Left lung (tissue), 10 donors: ENCODE measurements around the gene RGS2. TPM values are rescaled to one million over a fixed set of nuclear protein-coding genes. Genes with fewer than 3 reads are reported as not detected.

Source experiments
- ATAC-seq: fragments of 200-7000 bp; cut with Tn5 transposase; one replicate; pipeline ENCODE4 v1.9.1; 2020; ENCODE audit warnings: moderate library complexity
- DNase-seq, 4 donors: peaks; one replicate each; pipeline ENCODE4 v3.0.0-alpha.2; 2013 to 2020
- H3K27ac ChIP-seq, 2 donors: fragments of 200-600 bp; sonication (generic) in 1 of 2; one replicate each; pipeline versions ENCODE4 v1.5.0 to v1.8.0; 2020 to 2021
- H3K27me3 ChIP-seq, 2 donors: fragments of 200-600 bp; sonication (generic) in 1 of 2; one replicate each; pipeline versions ENCODE4 v1.5.0 to v1.8.0; 2020 to 2021
- H3K36me3 ChIP-seq, 2 donors: fragments of 200-600 bp; sonication (generic) in 1 of 2; one replicate each; pipeline versions ENCODE4 v1.5.0 to v1.8.0; 2020 to 2021
- H3K4me1 ChIP-seq, 2 donors: fragments of 200-600 bp; one replicate each; pipeline ENCODE4 v1.8.0; 2021
- H3K4me3 ChIP-seq, 2 donors: fragments of 200-600 bp; sonication (generic) in 1 of 2; one replicate each; pipeline versions ENCODE4 v1.5.0 to v1.8.0; 2020 to 2021; ENCODE audit warnings: mild to moderate bottlenecking in 1 of 2
- H3K9me3 ChIP-seq, 2 donors: fragments of 200-600 bp; sonication (generic) in 1 of 2; one replicate each; pipeline versions ENCODE4 v1.5.0 to v1.8.0; 2020 to 2021
- intact Hi-C, 2 donors: fragments of 100-400 bp; cut with DNase I; formaldehyde crosslinking; loops; one replicate each; pipeline versions ENCODE4 v1.11.2 to v1.14.2; 2022
- polyA plus RNA-seq, 6 donors: library from polyadenylated mRNA; unstranded; fragments of 120-200 nt; gene quantifications; one replicate each; pipeline ENCODE4 v1.2.1, GENCODE V29; 2013; ENCODE audit not compliant: insufficient read length in 6 of 6
- total RNA-seq, 2 donors: library from RNA; stranded (reverse); fragmentation: NEBNext Ultra II Directional; extraction: Animal tissue kit (Norgen Biotek cat#: 25700); gene quantifications; one replicate each; pipeline ENCODE4 v1.2.1, GENCODE V29; 2021
- TF ChIP-seq, protein P1 (sequence below), 2 donors: fragments of 200-600 bp; sonication (generic) in 1 of 2; IDR thresholded peaks; one replicate each; pipeline versions ENCODE4 v1.5.0 to v1.8.0; 2021; ENCODE audit warnings: antibody characterized with exemption in 2 of 2
- donor health status: DM: no; HTN: yes; CAD: no.
- donor health status: DM: no; HTN: no; CAD: no.

The RGS2 gene
- total and polyA plus RNA-seq, 8 donors: 35.3 to 182 (median 126) TPM

- Histone ChIP-seq H3K4me3 (peak overlapping the region in 1 of 2 donors; percentile 62), H3K36me3 (peaks cover 0 to 18% of the 10 kb centered on the region in 2 donors), H3K27ac (peak overlapping the region in 1 of 2 donors; percentile 93), H3K27me3 (no peaks in the 10 kb centered on the region), H3K9me3 (no peaks in the 10 kb centered on the region), H3K4me1 (peaks cover under 1 to 49% of the 10 kb centered on the region in 2 donors)
- DNase-seq (no peak), ATAC-seq (no peak)
- intact Hi-C loops: no loop called here
- TF ChIP-seq, protein P1, sequence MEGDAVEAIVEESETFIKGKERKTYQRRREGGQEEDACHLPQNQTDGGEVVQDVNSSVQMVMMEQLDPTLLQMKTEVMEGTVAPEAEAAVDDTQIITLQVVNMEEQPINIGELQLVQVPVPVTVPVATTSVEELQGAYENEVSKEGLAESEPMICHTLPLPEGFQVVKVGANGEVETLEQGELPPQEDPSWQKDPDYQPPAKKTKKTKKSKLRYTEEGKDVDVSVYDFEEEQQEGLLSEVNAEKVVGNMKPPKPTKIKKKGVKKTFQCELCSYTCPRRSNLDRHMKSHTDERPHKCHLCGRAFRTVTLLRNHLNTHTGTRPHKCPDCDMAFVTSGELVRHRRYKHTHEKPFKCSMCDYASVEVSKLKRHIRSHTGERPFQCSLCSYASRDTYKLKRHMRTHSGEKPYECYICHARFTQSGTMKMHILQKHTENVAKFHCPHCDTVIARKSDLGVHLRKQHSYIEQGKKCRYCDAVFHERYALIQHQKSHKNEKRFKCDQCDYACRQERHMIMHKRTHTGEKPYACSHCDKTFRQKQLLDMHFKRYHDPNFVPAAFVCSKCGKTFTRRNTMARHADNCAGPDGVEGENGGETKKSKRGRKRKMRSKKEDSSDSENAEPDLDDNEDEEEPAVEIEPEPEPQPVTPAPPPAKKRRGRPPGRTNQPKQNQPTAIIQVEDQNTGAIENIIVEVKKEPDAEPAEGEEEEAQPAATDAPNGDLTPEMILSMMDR (IDR thresholded peaks at IDR 0.05): no peak
Measured at GRCh38 chr1:192811006-192811405, 2.2 kb downstream of the RGS2 start.

DNA sequence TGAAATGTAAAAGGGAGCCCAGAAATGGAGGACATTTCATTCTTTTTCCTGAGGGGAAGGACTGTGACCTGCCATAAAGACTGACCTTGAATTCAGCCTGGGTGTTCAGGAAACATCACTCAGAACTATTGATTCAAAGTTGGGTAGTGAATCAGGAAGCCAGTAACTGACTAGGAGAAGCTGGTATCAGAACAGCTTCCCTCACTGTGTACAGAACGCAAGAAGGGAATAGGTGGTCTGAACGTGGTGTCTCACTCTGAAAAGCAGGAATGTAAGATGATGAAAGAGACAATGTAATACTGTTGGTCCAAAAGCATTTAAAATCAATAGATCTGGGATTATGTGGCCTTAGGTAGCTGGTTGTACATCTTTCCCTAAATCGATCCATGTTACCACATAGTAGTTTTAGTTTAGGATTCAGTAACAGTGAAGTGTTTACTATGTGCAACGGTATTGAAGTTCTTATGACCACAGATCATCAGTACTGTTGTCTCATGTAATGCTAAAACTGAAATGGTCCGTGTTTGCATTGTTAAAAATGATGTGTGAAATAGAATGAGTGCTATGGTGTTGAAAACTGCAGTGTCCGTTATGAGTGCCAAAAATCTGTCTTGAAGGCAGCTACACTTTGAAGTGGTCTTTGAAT, 2.9 kb downstream of the RGS2 start:
- H3K4me1 ChIP-seq: peaks cover 0 to 42% of the 10 kb centered on the region in 2 donors
- ATAC-seq (no peak), DNase-seq (no peak)
- TF ChIP-seq, protein P1 (IDR thresholded peaks at IDR 0.05): no peak
- H3K4me3 ChIP-seq: peak overlapping the region in 1 of 2 donors; percentile 62
- no peaks in the 10 kb centered on the region for H3K27me3 ChIP-seq
- no peaks in the 10 kb centered on the region for H3K9me3 ChIP-seq
- no peak overlapping the region for H3K27ac ChIP-seq
- peaks cover 0 to 18% of the 10 kb centered on the region in 2 donors for H3K36me3 ChIP-seq
- intact Hi-C loops: no loop called here

- Histone ChIP-seq H3K9me3 (no peaks in the 10 kb centered on the region), H3K27ac (no peak overlapping the region), H3K4me3 (no peak overlapping the region), H3K4me1 (peaks cover 0 to 33% of the 10 kb centered on the region in 2 donors), H3K36me3 (peaks cover 0 to 18% of the 10 kb centered on the region in 2 donors), H3K27me3 (no peaks in the 10 kb centered on the region)
- DNase-seq: no peak
- intact Hi-C loops: no loop called here
- TF ChIP-seq, protein P1 (IDR thresholded peaks at IDR 0.05): no peak
- ATAC-seq: no peak
Measured at GRCh38 chr1:192812420-192813209, 3.8 kb downstream of the RGS2 start.

- Histone ChIP-seq H3K4me1 (peaks cover 0 to 20% of the 10 kb centered on the region in 2 donors), H3K27ac (no peak overlapping the region), H3K36me3 (peaks cover 0 to 18% of the 10 kb centered on the region in 2 donors), H3K9me3 (no peaks in the 10 kb centered on the region), H3K4me3 (no peak overlapping the region), H3K27me3 (no peaks in the 10 kb centered on the region)
- DNase-seq (no peak), ATAC-seq (no peak)
- TF ChIP-seq, protein P1 (IDR thresholded peaks at IDR 0.05): no peak
- intact Hi-C loops: no loop called here
Measured at GRCh38 chr1:192814805-192815204, 6.0 kb downstream of the RGS2 start.

- Histone ChIP-seq H3K4me3 (no peak overlapping the region), H3K27ac (no peak overlapping the region), H3K9me3 (no peaks in the 10 kb centered on the region), H3K27me3 (no peaks in the 10 kb centered on the region), H3K36me3 (no peaks in the 10 kb centered on the region), H3K4me1 (no peaks in the 10 kb centered on the region)
- intact Hi-C loops: no loop called here
- TF ChIP-seq, protein P1 (IDR thresholded peaks at IDR 0.05): no peak
- ATAC-seq: no peak
- no peak for DNase-seq
Measured at GRCh38 chr1:192817246-192817645, 8.4 kb downstream of the RGS2 start.
